ENCODE data around the gene SESTD1. TPM values are rescaled to one million over a fixed set of nuclear protein-coding genes. Genes with fewer than 3 reads are reported as not detected.

SESTD1 gene
- total RNA-seq, 1 donor from 2014 or later = 19.4 TPM

GRCh38 chr2:179106342-179106675 lies 158.3 kb downstream of the SESTD1 start:
- Mint-ChIP-seq H3K27ac (ENCODE audit: unreplicated experiment) (peak overlapping the region; percentile 73), H3K27me3 (ENCODE audit: low read depth, unreplicated experiment) (no peaks in the 10 kb centered on the region), H3K36me3 (ENCODE audit: low read depth, unreplicated experiment) (no peaks in the 10 kb centered on the region), H3K9me3 (ENCODE audit: unreplicated experiment) (no peaks in the 10 kb centered on the region), H3K4me1 (ENCODE audit: low read depth, unreplicated experiment) (peaks cover 25% of the 10 kb centered on the region), H3K4me3 (ENCODE audit: unreplicated experiment) (no peak overlapping the region)
- Histone ChIP-seq H3K9me3 (ENCODE audit: insufficient read depth, low read depth, low read length) (no peaks in the 10 kb centered on the region), H3K9ac (ENCODE audit: low read length) (no peak overlapping the region), H3K36me3 (ENCODE audit: insufficient read depth, low read length) (peaks cover 5% of the 10 kb centered on the region), H3K27me3 (ENCODE audit: insufficient read depth, low read length) (no peaks in the 10 kb centered on the region), H3K4me2 (ENCODE audit: low read length) (peak overlapping the region; percentile 61), H2AFZ (ENCODE audit: low read depth, low read length) (no peak overlapping the region), H3K4me1 (ENCODE audit: insufficient read depth, low read length) (peaks cover 22% of the 10 kb centered on the region), H3K27ac (ENCODE audit: low read depth, low read length) (peak overlapping the region; percentile 16), H3K79me2 (ENCODE audit: insufficient read depth, low read length) (no peaks in the 10 kb centered on the region), H4K20me1 (ENCODE audit: insufficient read depth, low read length) (no peaks in the 10 kb centered on the region), H3K4me3 (ENCODE audit: insufficient read depth, low read depth, low read length) (no peak overlapping the region)
- no peak for TF ChIP-seq CTCF (IDR thresholded peaks at IDR 0.05; ENCODE audit: insufficient read depth, low read depth, low read length)
- TF ChIP-seq EZH2 (IDR thresholded peaks at IDR 0.05; ENCODE audit: insufficient read depth, low read length) = no peak
- DNase-seq (ENCODE audit: low read depth) (no peak), FAIRE-seq (no peak)

GRCh38 chr2:179104736-179105135 lies 159.9 kb downstream of the SESTD1 start:
- Histone ChIP-seq H4K20me1 (ENCODE audit: insufficient read depth, low read length) (no peaks in the 10 kb centered on the region), H3K4me2 (ENCODE audit: low read length) (no peak overlapping the region), H3K27me3 (ENCODE audit: insufficient read depth, low read length) (no peaks in the 10 kb centered on the region), H3K4me3 (ENCODE audit: insufficient read depth, low read depth, low read length) (no peak overlapping the region), H3K4me1 (ENCODE audit: insufficient read depth, low read length) (peaks cover 22% of the 10 kb centered on the region), H2AFZ (ENCODE audit: low read depth, low read length) (no peak overlapping the region), H3K9me3 (ENCODE audit: insufficient read depth, low read depth, low read length) (no peaks in the 10 kb centered on the region), H3K27ac (ENCODE audit: low read depth, low read length) (peak overlapping the region; percentile 12), H3K79me2 (ENCODE audit: insufficient read depth, low read length) (no peaks in the 10 kb centered on the region), H3K9ac (ENCODE audit: low read length) (no peak overlapping the region), H3K36me3 (ENCODE audit: insufficient read depth, low read length) (peaks cover 5% of the 10 kb centered on the region)
- Mint-ChIP-seq H3K36me3 (ENCODE audit: low read depth, unreplicated experiment) (no peaks in the 10 kb centered on the region), H3K4me1 (ENCODE audit: low read depth, unreplicated experiment) (peaks cover 25% of the 10 kb centered on the region), H3K4me3 (ENCODE audit: unreplicated experiment) (no peak overlapping the region), H3K27me3 (ENCODE audit: low read depth, unreplicated experiment) (no peaks in the 10 kb centered on the region), H3K9me3 (ENCODE audit: unreplicated experiment) (no peaks in the 10 kb centered on the region), H3K27ac (ENCODE audit: unreplicated experiment) (no peak overlapping the region)
- DNase-seq (ENCODE audit: low read depth) = peak; percentile 19
- TF ChIP-seq CTCF (IDR thresholded peaks at IDR 0.05; ENCODE audit: insufficient read depth, low read depth, low read length) (no peak), EZH2 (IDR thresholded peaks at IDR 0.05; ENCODE audit: insufficient read depth, low read length) (no peak)
- FAIRE-seq = no peak

GRCh38 chr2:179098080-179098689 lies 166.4 kb downstream of the SESTD1 start:
- FAIRE-seq = no peak
- no peaks in the 10 kb centered on the region for H3K27me3 Mint-ChIP-seq (ENCODE audit: low read depth, unreplicated experiment)

More at GRCh38 chr2:179098080-179098689, 166.4 kb downstream of the SESTD1 start:
- peaks cover 3% of the 10 kb centered on the region for H3K9me3 Mint-ChIP-seq (ENCODE audit: unreplicated experiment)
- no peak overlapping the region for H3K4me3 ChIP-seq (ENCODE audit: insufficient read depth, low read depth, low read length)
- no peak overlapping the region for H3K4me2 ChIP-seq (ENCODE audit: low read length)
- H3K27me3 ChIP-seq (ENCODE audit: insufficient read depth, low read length) = no peaks in the 10 kb centered on the region
- H3K4me3 Mint-ChIP-seq (ENCODE audit: unreplicated experiment) = no peak overlapping the region
- H3K4me1 Mint-ChIP-seq (ENCODE audit: low read depth, unreplicated experiment) = no peaks in the 10 kb centered on the region
- H3K9me3 ChIP-seq (ENCODE audit: insufficient read depth, low read depth, low read length) = no peaks in the 10 kb centered on the region
- no peak for DNase-seq (ENCODE audit: low read depth)
- no peak overlapping the region for H2AFZ ChIP-seq (ENCODE audit: low read depth, low read length)
- no peaks in the 10 kb centered on the region for H3K4me1 ChIP-seq (ENCODE audit: insufficient read depth, low read length)
- no peaks in the 10 kb centered on the region for H3K79me2 ChIP-seq (ENCODE audit: insufficient read depth, low read length)
- H4K20me1 ChIP-seq (ENCODE audit: insufficient read depth, low read length) = no peaks in the 10 kb centered on the region
- TF ChIP-seq EZH2 (IDR thresholded peaks at IDR 0.05; ENCODE audit: insufficient read depth, low read length) (no peak), CTCF (IDR thresholded peaks at IDR 0.05; ENCODE audit: insufficient read depth, low read depth, low read length) (no peak)
- H3K36me3 Mint-ChIP-seq (ENCODE audit: low read depth, unreplicated experiment) = no peaks in the 10 kb centered on the region
- no peak overlapping the region for H3K9ac ChIP-seq (ENCODE audit: low read length)
- H3K36me3 ChIP-seq (ENCODE audit: insufficient read depth, low read length) = no peaks in the 10 kb centered on the region
- H3K27ac Mint-ChIP-seq (ENCODE audit: unreplicated experiment) = no peak overlapping the region
- no peak overlapping the region for H3K27ac ChIP-seq (ENCODE audit: low read depth, low read length)
